Activated T-cell treated with anti-CD3 and anti-CD28 coated beads, Interleukin-2, amount 50 U/mL, for 72 hours (primary cell): ENCODE data around the gene STYK1. TPM values are rescaled to one million over a fixed set of nuclear protein-coding genes. Genes with fewer than 3 reads are reported as not detected.

Experiments
- ATAC-seq, 2 donors: fragments of 150-1000 bp; cut with Tn5 transposase; replicated peaks in 1 of 2; 2 replicates each; pipeline ENCODE4 v1.10.0; 2021; ENCODE audit warnings: moderate library complexity in 2 of 2, mild to moderate bottlenecking in 1 of 2
- DNase-seq, 2 donors: peaks; one replicate each; pipeline ENCODE4 v3.0.0; 2021 to 2022; ENCODE audit warnings: mixed read lengths in 1 of 2
- H3K27ac Mint-ChIP-seq: one replicate; pipeline ENCODE4 v1.8.0; 2022; ENCODE audit warnings: mild to moderate bottlenecking, moderate library complexity, mixed read lengths
- H3K27me3 Mint-ChIP-seq: one replicate; pipeline ENCODE4 v1.8.0; 2022; ENCODE audit warnings: low read depth, mixed read lengths
- H3K36me3 Mint-ChIP-seq, 2 donors: one replicate each; pipeline ENCODE4 v1.8.0; 2022; ENCODE audit warnings: mixed read lengths in 2 of 2, mild to moderate bottlenecking in 1 of 2; ENCODE audit not compliant: insufficient read depth in 2 of 2
- H3K4me1 Mint-ChIP-seq: one replicate; pipeline ENCODE4 v1.8.0; 2022; ENCODE audit warnings: low read depth, mixed read lengths
- H3K4me3 Mint-ChIP-seq, 2 donors: one replicate each; pipeline ENCODE4 v1.8.0; 2022; ENCODE audit warnings: mild to moderate bottlenecking in 2 of 2, mixed read lengths in 2 of 2, moderate library complexity in 2 of 2
- H3K9me3 Mint-ChIP-seq, 2 donors: one replicate each; pipeline ENCODE4 v1.8.0; 2022; ENCODE audit warnings: mixed read lengths in 2 of 2
- total RNA-seq, 2 donors: library from RNA; stranded (reverse); gene quantifications; one replicate each; pipeline ENCODE4 v1.2.3, GENCODE V29; 2022

The STYK1 gene
- total RNA-seq, 2 donors from 2014 or later, result 1.6 to 1.8 TPM

- DNase-seq, result no peak
- ATAC-seq, result no peak
- peaks cover 15 to 38% of the 10 kb centered on the region in 2 donors for H3K36me3 Mint-ChIP-seq
- H3K4me3 Mint-ChIP-seq, result no peak overlapping the region
- no peak overlapping the region for H3K27ac Mint-ChIP-seq
- H3K27me3 Mint-ChIP-seq, result no peaks in the 10 kb centered on the region
- H3K9me3 Mint-ChIP-seq, result no peaks in the 10 kb centered on the region
- no peaks in the 10 kb centered on the region for H3K4me1 Mint-ChIP-seq
These were observed 36.0 kb upstream of the STYK1 start for GRCh38 chr12:10709808-10710207.

- Mint-ChIP-seq H3K27ac (no peak overlapping the region), H3K4me3 (no peak overlapping the region), H3K27me3 (no peaks in the 10 kb centered on the region), H3K4me1 (no peaks in the 10 kb centered on the region), H3K36me3 (peaks cover 15 to 35% of the 10 kb centered on the region in 2 donors), H3K9me3 (no peaks in the 10 kb centered on the region)
- DNase-seq, result no peak
- ATAC-seq, result no peak
These were observed 35.0 kb upstream of the STYK1 start for GRCh38 chr12:10708862-10709261.

DNA sequence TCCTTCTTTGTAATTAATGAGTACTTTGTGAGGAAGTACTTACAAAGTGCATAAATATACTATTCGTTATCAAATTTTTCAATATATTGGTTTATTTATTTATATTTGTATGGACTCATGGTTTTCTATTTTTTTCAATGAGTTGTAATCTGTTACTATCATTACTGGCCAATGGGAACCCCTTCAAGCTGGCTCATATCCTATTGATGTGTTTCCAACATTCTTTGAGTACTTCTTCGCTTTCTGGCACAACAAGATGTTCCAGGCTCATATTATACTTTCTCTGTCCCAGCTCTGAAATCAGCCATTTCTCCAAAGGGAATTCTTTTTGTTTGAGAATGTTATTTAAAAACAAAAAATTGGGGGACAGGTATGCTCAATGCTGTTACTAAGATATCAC is 31.8 kb upstream of the STYK1 start:
- Mint-ChIP-seq H3K4me3 (no peak overlapping the region), H3K27ac (no peak overlapping the region), H3K4me1 (peaks cover 13% of the 10 kb centered on the region), H3K9me3 (no peaks in the 10 kb centered on the region), H3K27me3 (no peaks in the 10 kb centered on the region), H3K36me3 (peaks cover 23 to 27% of the 10 kb centered on the region in 2 donors)
- ATAC-seq (no peak), DNase-seq (no peak)

DNA sequence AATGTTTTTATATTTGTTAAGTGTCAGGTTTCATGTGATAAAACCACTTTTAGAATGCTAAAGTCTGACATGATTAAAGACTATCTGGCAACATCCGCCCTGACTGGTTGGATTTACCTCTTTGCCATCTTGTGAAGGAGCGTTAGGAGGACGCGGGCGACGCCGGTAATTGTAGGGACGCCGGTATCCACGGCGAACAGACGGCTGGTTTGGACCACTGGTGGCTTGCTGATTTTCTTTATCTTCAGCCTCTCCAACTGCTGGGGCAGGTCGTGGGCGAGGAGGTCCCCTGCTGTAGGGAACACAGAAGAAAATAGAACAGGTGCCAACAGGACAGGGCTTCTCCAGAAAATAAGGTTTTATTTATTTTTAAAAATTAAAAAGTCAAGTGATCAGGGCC is 28.0 kb upstream of the STYK1 start:
- DNase-seq (no peak), ATAC-seq (no peak)
- Mint-ChIP-seq H3K27ac (peak overlapping the region; percentile 94), H3K4me1 (peaks cover 16% of the 10 kb centered on the region), H3K9me3 (no peaks in the 10 kb centered on the region), H3K36me3 (peaks cover 10 to 28% of the 10 kb centered on the region in 2 donors), H3K27me3 (no peaks in the 10 kb centered on the region), H3K4me3 (peak overlapping the region in 1 of 2 donors; percentile 77)

DNA sequence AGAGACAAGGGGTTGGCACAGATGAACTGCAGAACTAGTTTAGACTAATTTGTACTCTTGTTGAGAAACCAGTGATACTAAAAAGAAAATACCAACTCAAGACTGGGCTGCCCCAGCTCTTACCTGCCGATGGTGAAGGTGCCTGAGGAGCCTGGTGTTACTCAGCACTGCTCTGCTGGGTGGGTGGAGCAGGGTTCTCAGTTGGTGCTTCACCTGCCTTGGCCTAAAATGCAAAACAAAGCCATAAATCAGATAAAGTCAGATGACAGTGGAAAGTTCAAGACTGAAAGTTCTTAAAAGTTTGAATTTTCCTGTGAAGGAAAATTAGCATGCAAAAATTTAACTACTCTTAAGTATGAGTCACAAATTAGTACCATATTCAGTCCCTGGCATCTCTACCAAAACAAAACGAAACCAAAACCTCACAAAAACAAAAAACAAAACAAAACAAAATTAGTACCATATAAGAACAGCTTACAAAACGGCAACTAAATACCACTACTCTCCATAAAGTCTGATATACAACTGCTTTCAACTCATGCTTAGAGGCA is 27.4 kb upstream of the STYK1 start:
- no peaks in the 10 kb centered on the region for H3K27me3 Mint-ChIP-seq
- peaks cover 16% of the 10 kb centered on the region for H3K4me1 Mint-ChIP-seq
- peak overlapping the region; percentile 94 for H3K27ac Mint-ChIP-seq
- H3K9me3 Mint-ChIP-seq, result no peaks in the 10 kb centered on the region
- DNase-seq, result peak; percentile 12 to 41
- peak; percentile 92 for ATAC-seq
- peak overlapping the region; percentile 5 to 77 for H3K4me3 Mint-ChIP-seq
- peaks cover 10 to 29% of the 10 kb centered on the region in 2 donors for H3K36me3 Mint-ChIP-seq

DNA sequence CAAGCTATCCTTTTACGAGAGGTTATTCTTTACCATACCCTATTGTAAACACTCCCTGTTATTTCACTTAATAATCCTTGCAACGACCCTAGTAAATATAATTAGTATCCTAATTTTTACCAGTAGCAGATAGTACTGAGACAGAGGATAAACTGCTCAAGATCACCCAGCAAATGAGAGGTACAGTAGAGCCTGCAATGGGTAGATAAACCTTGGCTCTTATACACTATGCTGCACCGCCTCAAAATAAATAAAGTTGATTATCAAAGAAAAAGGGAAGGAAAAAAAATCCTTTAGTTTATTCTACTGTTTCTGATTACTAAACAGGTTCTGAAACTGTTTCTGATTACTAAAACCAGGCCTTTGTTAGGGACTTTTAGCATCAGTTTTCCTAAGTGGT is 26.7 kb upstream of the STYK1 start:
- peaks cover 10 to 31% of the 10 kb centered on the region in 2 donors for H3K36me3 Mint-ChIP-seq

DNA sequence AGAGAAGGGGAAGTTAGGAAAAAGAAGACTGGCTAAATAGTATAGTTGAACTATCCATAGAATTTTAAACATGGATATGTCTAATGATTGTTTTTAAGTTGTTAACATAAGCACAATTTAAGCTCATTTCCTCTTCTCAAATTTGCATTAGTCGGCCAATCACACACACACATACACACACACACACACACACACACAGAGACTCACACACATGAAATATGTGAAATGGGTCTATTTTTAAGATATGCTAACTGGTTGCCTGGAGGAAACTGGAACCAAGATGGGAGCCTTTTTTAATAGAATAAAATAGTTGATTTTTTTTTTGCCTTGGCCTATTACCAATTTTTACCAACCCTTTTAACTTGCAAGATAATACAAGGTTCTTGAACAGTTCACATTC is 24.0 kb upstream of the STYK1 start:
- no peak for ATAC-seq

More for the DNA sequence above, 26.7 kb upstream of the STYK1 start:
- peaks cover 16% of the 10 kb centered on the region for H3K4me1 Mint-ChIP-seq
- DNase-seq (no peak), ATAC-seq (no peak)
- H3K27me3 Mint-ChIP-seq, result no peaks in the 10 kb centered on the region
- peak overlapping the region in 1 of 2 donors; percentile 77 for H3K4me3 Mint-ChIP-seq
- H3K27ac Mint-ChIP-seq, result peak overlapping the region; percentile 85
- no peaks in the 10 kb centered on the region for H3K9me3 Mint-ChIP-seq

GRCh38 chr12:10697156-10697555 is 23.3 kb upstream of the STYK1 start:
- no peaks in the 10 kb centered on the region for H3K27me3 Mint-ChIP-seq
- H3K36me3 Mint-ChIP-seq, result peaks cover 7 to 30% of the 10 kb centered on the region in 2 donors
- DNase-seq, result no peak
- no peaks in the 10 kb centered on the region for H3K9me3 Mint-ChIP-seq
- no peak overlapping the region for H3K4me3 Mint-ChIP-seq
- no peak overlapping the region for H3K27ac Mint-ChIP-seq
- peaks cover 16% of the 10 kb centered on the region for H3K4me1 Mint-ChIP-seq
- no peak for ATAC-seq

More for the DNA sequence above, 24.0 kb upstream of the STYK1 start:
- Mint-ChIP-seq H3K27ac (no peak overlapping the region), H3K27me3 (no peaks in the 10 kb centered on the region), H3K9me3 (no peaks in the 10 kb centered on the region), H3K36me3 (peaks cover 7 to 31% of the 10 kb centered on the region in 2 donors), H3K4me3 (no peak overlapping the region), H3K4me1 (peaks cover 16% of the 10 kb centered on the region)
- DNase-seq, result no peak

- H3K4me3 Mint-ChIP-seq, result no peak overlapping the region
These were observed 17.1 kb upstream of the STYK1 start for GRCh38 chr12:10690906-10691305.

GRCh38 chr12:10689146-10689545 is 15.3 kb upstream of the STYK1 start:
- H3K27ac Mint-ChIP-seq, result no peak overlapping the region
- no peak overlapping the region for H3K4me3 Mint-ChIP-seq
- no peaks in the 10 kb centered on the region for H3K27me3 Mint-ChIP-seq
- DNase-seq, result no peak
- H3K36me3 Mint-ChIP-seq, result peaks cover 9% of the 10 kb centered on the region in 2 donors
- H3K9me3 Mint-ChIP-seq, result peaks cover 6 to 9% of the 10 kb centered on the region in 2 donors
- no peak for ATAC-seq
- H3K4me1 Mint-ChIP-seq, result no peaks in the 10 kb centered on the region

More at GRCh38 chr12:10690906-10691305, 17.1 kb upstream of the STYK1 start:
- no peak for DNase-seq
- Mint-ChIP-seq H3K27ac (no peak overlapping the region), H3K27me3 (no peaks in the 10 kb centered on the region), H3K4me1 (no peaks in the 10 kb centered on the region), H3K36me3 (peaks cover 9% of the 10 kb centered on the region in 2 donors), H3K9me3 (peaks cover 6 to 9% of the 10 kb centered on the region in 2 donors)
- ATAC-seq, result no peak

DNA sequence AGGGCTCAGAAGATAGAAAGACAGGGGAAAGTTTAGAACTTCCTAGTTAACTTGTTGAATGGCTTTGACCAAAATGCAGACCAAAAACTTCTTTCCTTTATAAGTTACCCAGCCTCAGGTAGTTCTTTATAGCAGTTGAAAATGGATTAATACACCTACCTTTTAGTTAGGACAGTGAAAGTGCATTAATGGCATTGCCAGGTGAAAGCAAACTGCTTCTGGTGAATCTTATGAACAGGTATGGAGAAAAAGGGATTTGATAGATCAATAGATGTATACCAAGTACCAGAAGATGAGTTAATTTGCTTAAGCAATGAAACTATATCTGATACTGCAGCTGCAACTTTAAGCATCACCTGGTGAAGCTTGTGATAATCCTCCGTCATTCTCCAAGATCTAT is 14.2 kb upstream of the STYK1 start:
- H3K36me3 Mint-ChIP-seq, result peaks cover 9% of the 10 kb centered on the region in 2 donors
- H3K27me3 Mint-ChIP-seq, result no peaks in the 10 kb centered on the region
- peaks cover 6 to 9% of the 10 kb centered on the region in 2 donors for H3K9me3 Mint-ChIP-seq
- H3K27ac Mint-ChIP-seq, result no peak overlapping the region
- no peaks in the 10 kb centered on the region for H3K4me1 Mint-ChIP-seq
- H3K4me3 Mint-ChIP-seq, result no peak overlapping the region
- ATAC-seq (no peak), DNase-seq (no peak)

GRCh38 chr12:10672231-10672868 is 1.5 kb downstream of the STYK1 start:
- H3K36me3 Mint-ChIP-seq, result peaks cover 0 to 2% of the 10 kb centered on the region in 2 donors
- peak overlapping the region; percentile 46 to 76 for H3K4me3 Mint-ChIP-seq
- peak overlapping the region; percentile 8 for H3K27ac Mint-ChIP-seq
- DNase-seq (peak in 1 of 2 donors; percentile 20), ATAC-seq (peak in 1 of 2 donors; percentile 48)
- peaks cover 66% of the 10 kb centered on the region for H3K27me3 Mint-ChIP-seq
- peaks cover 40% of the 10 kb centered on the region for H3K4me1 Mint-ChIP-seq
- peaks cover 0 to 2% of the 10 kb centered on the region in 2 donors for H3K9me3 Mint-ChIP-seq

DNA sequence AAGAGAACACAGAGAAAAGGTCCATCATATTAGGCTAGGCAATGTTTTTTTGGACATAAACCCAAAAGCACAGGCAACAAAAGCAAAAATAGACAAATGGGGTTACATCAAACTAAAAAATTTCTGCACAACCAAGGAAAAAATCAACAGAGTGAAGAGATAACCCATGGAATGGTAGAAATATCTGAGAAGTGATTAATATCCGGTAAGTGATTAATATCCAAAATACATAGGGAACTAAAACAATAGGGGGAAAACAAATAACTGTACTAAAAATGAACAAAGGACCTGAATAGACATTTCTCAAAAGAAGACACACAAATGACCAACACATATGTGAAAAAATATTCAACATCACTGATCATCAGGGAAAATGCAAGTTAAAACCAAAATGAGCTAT is 4.3 kb downstream of the STYK1 start:
- H3K27me3 Mint-ChIP-seq, result peaks cover 53% of the 10 kb centered on the region
- H3K9me3 Mint-ChIP-seq, result peaks cover 0 to 2% of the 10 kb centered on the region in 2 donors
- peaks cover 32% of the 10 kb centered on the region for H3K4me1 Mint-ChIP-seq
- no peak overlapping the region for H3K27ac Mint-ChIP-seq
- no peak overlapping the region for H3K4me3 Mint-ChIP-seq
- ATAC-seq (no peak), DNase-seq (no peak)
- H3K36me3 Mint-ChIP-seq, result peaks cover 0 to 2% of the 10 kb centered on the region in 2 donors
